ENCODE results near the gene SLC25A4. TPM values are rescaled to one million over a fixed set of nuclear protein-coding genes. Genes with fewer than 3 reads are reported as not detected.

The SLC25A4 gene
- total RNA-seq, 2 donors from 2014 or later: 19.5 to 22.0 TPM

- no peak overlapping the region for H3K27ac ChIP-seq (ENCODE audit: low read depth, low read length)
- H3K27me3 ChIP-seq (ENCODE audit: control insufficient read depth, insufficient read depth, low read length, poor library complexity, severe bottlenecking): no peaks in the 10 kb centered on the region
- Mint-ChIP-seq H3K9me3 (peaks cover 5% of the 10 kb centered on the region), H3K4me3 (no peak overlapping the region), H3K27me3 (ENCODE audit: insufficient read depth) (no peaks in the 10 kb centered on the region), H3K27ac (no peak overlapping the region), H3K36me3 (ENCODE audit: low read depth) (no peaks in the 10 kb centered on the region), H3K4me1 (peaks cover 28% of the 10 kb centered on the region)
- TF ChIP-seq CTCF (conservative IDR thresholded peaks at IDR 0.05): no peak
- no peak overlapping the region for H3K9ac ChIP-seq (ENCODE audit: extremely low read depth, low read length, poor library complexity, severe bottlenecking)
- H3K4me1 ChIP-seq (ENCODE audit: control insufficient read depth, insufficient read depth, low read length): peaks cover 6% of the 10 kb centered on the region
- no peak for DNase-seq
- H3K36me3 ChIP-seq (ENCODE audit: control insufficient read depth, insufficient read depth, low read length): no peaks in the 10 kb centered on the region
- peaks cover 5% of the 10 kb centered on the region for H3K9me3 ChIP-seq (ENCODE audit: control insufficient read depth, low read length)
- no peak overlapping the region for H3K4me3 ChIP-seq (ENCODE audit: low read length)
These were observed 33.3 kb upstream of the SLC25A4 start for GRCh38 chr4:185109736-185110135.

- Mint-ChIP-seq H3K4me1 (peaks cover 28% of the 10 kb centered on the region), H3K9me3 (peaks cover 5% of the 10 kb centered on the region), H3K27ac (no peak overlapping the region), H3K4me3 (no peak overlapping the region), H3K36me3 (ENCODE audit: low read depth) (no peaks in the 10 kb centered on the region), H3K27me3 (ENCODE audit: insufficient read depth) (no peaks in the 10 kb centered on the region)
- TF ChIP-seq CTCF (conservative IDR thresholded peaks at IDR 0.05): no peak
- no peak overlapping the region for H3K9ac ChIP-seq (ENCODE audit: extremely low read depth, low read length, poor library complexity, severe bottlenecking)
- H3K9me3 ChIP-seq (ENCODE audit: control insufficient read depth, low read length): peaks cover 5% of the 10 kb centered on the region
- 72 to 81% methylated on average over 3 to 9 of the region's 11 CpGs for WGBS, 2 experiments (ENCODE audit: insufficient coverage in 1 of 2, insufficient read length in 1 of 2)
- H3K27me3 ChIP-seq (ENCODE audit: control insufficient read depth, insufficient read depth, low read length, poor library complexity, severe bottlenecking): no peaks in the 10 kb centered on the region
- no peaks in the 10 kb centered on the region for H3K36me3 ChIP-seq (ENCODE audit: control insufficient read depth, insufficient read depth, low read length)
- H3K4me3 ChIP-seq (ENCODE audit: low read length): no peak overlapping the region
- H3K4me1 ChIP-seq (ENCODE audit: control insufficient read depth, insufficient read depth, low read length): peaks cover 6% of the 10 kb centered on the region
- DNase-seq: no peak
- no peak overlapping the region for H3K27ac ChIP-seq (ENCODE audit: low read depth, low read length)
These were observed 32.7 kb upstream of the SLC25A4 start for GRCh38 chr4:185110375-185110823.

- Histone ChIP-seq H3K36me3 (ENCODE audit: control insufficient read depth, insufficient read depth, low read length) (no peaks in the 10 kb centered on the region), H3K9me3 (ENCODE audit: control insufficient read depth, low read length) (peaks cover 5% of the 10 kb centered on the region), H3K27ac (ENCODE audit: low read depth, low read length) (no peak overlapping the region), H3K4me1 (ENCODE audit: control insufficient read depth, insufficient read depth, low read length) (peaks cover 2% of the 10 kb centered on the region), H3K4me3 (ENCODE audit: low read length) (no peak overlapping the region), H3K27me3 (ENCODE audit: control insufficient read depth, insufficient read depth, low read length, poor library complexity, severe bottlenecking) (no peaks in the 10 kb centered on the region), H3K9ac (ENCODE audit: extremely low read depth, low read length, poor library complexity, severe bottlenecking) (no peak overlapping the region)
- Mint-ChIP-seq H3K9me3 (peaks cover 5% of the 10 kb centered on the region), H3K27ac (no peak overlapping the region), H3K36me3 (ENCODE audit: low read depth) (no peaks in the 10 kb centered on the region), H3K4me1 (peaks cover 21% of the 10 kb centered on the region), H3K4me3 (no peak overlapping the region), H3K27me3 (ENCODE audit: insufficient read depth) (no peaks in the 10 kb centered on the region)
- TF ChIP-seq CTCF (conservative IDR thresholded peaks at IDR 0.05): no peak
- 87 to 100% methylated on average over 1 to 2 of the region's 2 CpGs for WGBS, 2 experiments (ENCODE audit: insufficient coverage in 1 of 2, insufficient read length in 1 of 2)
- no peak for DNase-seq
These were observed 31.0 kb upstream of the SLC25A4 start for GRCh38 chr4:185112104-185112503.
